ENCODE data around the gene EHBP1.

EHBP1 gene

DNA sequence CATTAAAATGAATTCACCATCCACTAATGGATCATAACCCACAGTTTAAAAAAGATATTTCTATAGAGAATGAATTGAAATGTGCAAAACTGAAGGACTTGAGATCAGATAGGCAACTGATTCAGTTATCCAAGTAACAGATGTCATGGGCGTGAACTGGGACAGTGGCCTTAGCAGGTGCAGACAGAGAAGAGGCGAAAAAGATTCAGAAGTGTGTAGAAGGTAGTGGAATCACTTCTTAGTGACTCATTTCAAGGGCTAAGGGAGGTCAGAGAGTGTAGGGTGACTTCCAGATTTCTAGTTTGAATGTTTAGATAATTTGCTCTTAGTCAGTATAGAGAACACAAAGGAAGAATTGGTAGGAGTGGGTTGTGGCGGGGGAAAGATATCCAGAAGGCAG is 79.7 kb downstream of the EHBP1 start:
- DNase-seq (ENCODE audit: low read depth) = no peak

DNA sequence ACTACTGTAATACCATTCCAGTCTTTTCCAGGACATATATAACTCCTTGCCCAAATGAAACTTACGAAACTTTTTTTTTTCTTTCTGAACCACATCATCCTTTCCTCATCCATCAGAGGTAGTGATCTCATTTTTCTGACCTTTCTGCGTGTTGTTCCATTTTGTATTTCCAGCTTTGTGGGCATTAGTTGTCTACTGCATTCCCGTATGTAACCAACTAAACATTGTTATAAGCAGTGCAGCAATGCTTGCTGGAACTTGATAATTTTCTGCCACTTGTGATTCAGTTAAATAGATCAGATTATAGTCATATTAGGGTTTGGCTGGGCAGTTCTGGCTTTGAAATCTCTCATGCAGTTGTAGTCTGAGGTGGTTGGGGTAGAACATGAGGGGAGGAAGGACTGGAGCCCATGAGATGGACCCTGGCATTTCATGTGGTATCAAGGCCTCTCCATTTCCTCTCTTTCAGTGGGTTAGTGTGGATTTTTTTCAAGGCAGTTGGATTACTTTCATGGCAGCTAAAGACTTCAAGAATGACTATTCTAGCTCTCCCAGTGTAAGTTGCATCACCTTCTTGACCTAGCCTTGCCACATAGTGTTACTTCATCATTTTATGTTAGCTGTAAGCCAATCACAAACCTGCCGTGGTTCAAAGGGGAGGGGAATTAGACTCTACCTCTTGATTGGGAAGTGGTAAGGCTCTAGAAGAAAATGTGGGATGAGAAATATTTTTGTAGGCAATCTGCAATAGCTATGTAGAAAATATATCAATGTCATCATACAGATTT is 80.5 kb downstream of the EHBP1 start:
- DNase-seq (ENCODE audit: low read depth) = no peak

DNA sequence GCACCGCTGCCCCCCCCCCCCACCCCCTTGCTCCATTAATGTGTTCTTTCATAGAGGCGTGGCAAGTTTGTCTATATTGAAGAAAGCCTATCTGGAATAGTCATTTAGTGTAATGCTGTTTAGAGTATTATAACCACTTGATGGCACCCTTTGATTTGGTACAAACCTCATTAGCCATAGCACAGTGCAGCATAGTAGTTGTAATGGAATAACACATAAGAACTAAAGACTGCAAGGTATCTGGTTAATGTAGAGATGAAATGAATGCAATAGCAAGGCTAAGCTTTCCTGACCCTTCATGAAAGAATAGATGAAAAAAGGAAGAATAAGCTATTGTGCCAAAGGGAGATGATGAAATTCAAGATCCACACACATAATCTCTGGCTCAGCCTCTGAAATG is 81.9 kb downstream of the EHBP1 start:
- no peak for DNase-seq (ENCODE audit: low read depth)

DNA sequence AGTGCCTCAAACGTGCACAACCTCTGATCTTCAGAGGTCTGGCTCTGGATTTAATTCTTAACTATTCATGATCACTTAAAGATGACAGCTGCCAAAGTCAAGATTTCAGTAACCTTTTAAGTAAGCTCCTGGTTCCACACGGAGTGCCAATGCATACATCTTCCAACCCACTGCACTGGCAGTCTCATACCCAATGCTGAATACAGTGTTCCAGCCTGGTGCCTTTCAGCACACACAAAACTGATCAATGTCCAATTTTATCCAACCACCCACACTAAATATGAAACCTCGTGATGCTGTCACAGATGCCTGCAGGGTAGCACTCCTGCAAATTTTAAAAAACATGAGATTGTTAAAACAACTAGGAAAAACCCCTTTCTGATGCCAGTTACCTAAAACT is 84.0 kb downstream of the EHBP1 start:
- DNase-seq (ENCODE audit: low read depth) = no peak

DNA sequence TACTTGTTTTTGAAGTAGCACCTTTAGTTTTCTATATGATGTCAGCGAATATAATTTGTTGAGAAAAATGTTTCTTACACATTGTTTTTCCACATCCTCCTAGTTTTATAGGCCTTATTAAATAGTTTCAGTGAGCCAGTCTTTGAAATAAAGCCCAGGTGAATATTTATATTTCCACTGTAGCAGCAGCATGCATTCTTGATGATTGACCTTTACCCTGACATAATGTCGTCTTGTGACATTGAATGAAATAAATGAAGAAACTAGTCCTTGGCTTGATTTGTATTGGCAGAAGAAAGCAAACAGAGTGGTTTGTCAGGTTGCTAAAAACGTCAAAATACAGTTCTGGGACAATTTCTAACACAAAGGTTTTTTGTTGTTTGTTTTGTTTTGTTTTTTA is 84.4 kb downstream of the EHBP1 start:
- no peak for DNase-seq (ENCODE audit: low read depth)

DNA sequence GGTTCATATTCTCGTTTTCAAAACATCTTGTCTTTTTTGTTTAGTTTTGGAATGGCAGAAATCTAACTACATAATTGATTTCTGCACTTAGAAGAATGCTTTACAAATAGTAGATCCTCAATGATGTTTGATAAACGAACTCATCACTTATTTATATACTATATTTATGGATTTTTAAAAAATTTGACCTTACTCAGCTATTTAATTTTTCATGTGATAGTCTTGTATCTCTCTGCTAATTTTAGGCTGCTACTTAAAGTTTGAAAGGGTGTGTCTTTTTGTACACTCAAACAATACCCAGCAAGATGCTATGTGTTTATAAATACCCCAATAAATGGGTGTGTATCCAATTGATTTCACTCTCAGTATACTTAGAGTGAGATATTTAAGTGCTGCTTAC is 86.9 kb downstream of the EHBP1 start:
- DNase-seq (ENCODE audit: low read depth) = no peak

DNA sequence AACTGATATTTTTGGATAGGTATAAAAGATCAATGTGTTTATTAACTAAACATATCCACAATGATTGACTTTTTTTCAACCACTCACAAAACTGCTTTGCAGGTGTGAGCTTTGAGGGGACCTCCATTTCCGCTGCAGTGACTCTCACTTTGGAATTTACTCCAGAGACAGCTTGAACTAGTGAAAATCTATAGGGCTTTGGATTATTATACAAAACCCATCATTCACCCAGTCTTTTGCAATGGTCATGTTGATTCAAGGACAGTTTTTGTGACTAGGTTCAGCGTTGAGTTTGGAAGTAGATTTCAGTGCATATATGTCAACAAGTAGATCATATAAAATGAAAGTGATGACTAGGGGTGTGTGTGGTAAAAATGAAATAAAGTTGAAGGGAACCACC is 87.7 kb downstream of the EHBP1 start:
- no peak for DNase-seq (ENCODE audit: low read depth)

DNA sequence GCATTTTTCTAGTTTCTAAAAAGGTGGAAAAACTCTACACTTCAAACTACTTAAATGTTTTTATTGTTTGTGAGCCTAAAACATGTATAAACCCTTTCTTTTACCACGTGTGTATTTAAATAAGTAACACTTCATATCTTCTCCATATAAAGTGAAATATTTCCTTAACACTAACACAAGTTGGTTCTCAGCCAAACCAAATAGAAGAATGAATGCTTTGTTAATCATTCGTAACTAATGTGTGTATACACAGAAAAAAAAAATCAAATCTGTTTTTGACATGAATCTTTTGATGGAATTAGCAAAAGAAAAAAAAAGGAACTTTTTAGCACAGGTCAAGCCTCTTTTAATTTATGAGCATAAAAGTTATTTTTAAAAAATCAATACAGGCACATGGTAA is 89.3 kb downstream of the EHBP1 start:
- no peak for DNase-seq (ENCODE audit: low read depth)

DNA sequence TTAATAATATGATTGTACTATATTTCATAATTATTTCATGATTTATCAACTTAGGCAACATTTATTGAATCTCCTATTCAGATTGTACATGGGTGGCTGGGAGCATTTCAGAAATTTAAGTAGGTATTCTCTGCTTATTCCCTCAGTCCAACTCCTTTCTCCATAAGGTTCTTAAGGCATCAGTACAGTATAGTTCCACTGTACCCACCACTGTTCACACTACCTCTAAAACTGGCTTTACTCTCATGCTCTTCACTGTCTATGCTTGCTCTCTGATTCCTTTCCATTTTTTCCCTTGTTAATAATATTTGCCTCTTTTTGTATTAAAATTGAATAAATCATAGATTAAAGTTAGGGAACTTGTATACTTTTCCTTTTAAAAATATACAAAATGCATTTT is 89.8 kb downstream of the EHBP1 start:
- no peak for DNase-seq (ENCODE audit: low read depth)

DNA sequence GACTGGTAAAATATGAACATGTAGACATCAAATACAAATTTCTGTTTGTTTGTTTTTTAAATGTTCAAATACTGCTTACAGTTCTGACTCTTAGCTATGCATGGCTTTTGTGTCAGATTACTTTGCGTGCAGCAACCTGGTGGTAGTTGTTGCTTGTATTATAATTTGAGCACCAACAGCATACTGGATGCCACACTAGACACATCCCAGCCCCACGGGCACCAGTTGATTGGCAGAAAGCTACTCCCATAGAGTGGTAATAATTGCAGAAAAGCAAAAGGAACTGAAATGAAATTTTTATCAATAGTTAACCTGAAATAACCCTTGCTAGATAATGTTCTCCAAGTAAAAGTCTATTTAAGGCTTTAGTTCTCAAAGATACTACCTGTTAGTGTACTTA is 91.6 kb downstream of the EHBP1 start:
- no peak for DNase-seq (ENCODE audit: low read depth)

DNA sequence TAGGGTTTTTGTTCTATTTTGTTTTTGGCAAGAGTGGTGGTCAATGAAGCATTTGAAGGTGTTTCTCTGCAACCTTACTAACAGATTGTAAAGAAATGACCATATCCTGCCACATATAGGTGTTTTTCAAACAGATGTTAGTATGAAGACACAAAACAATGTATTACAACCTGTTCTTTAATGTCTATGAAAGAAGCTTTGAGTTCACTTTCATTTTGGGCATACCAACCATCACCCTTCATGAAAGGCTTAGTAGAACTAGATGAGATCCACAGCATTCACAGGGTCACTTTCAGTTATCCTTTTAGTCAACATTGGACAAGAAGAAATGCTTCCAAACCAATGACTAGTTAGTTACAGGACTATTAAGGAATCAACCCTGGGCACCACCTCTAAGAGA is 95.1 kb downstream of the EHBP1 start:
- no peak for DNase-seq (ENCODE audit: low read depth)

DNA sequence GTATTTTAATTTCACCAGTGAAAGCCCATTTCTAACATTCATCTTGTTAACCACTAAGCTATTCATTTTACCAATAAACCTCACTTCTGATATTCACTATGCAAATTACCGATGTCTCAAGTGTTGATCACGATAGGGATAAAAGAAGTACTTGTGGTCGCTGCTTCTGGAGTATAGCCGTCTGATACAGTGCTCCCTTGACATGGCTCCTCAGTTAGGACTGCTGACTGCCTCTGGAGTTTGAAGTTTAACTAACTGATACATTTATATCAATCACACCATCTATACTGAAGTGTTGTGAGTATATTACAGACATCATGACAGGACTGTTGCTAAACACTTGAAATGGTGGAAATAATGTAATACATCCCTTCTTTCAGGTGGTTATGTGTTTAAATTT is 95.6 kb downstream of the EHBP1 start:
- no peak for DNase-seq (ENCODE audit: low read depth)

DNA sequence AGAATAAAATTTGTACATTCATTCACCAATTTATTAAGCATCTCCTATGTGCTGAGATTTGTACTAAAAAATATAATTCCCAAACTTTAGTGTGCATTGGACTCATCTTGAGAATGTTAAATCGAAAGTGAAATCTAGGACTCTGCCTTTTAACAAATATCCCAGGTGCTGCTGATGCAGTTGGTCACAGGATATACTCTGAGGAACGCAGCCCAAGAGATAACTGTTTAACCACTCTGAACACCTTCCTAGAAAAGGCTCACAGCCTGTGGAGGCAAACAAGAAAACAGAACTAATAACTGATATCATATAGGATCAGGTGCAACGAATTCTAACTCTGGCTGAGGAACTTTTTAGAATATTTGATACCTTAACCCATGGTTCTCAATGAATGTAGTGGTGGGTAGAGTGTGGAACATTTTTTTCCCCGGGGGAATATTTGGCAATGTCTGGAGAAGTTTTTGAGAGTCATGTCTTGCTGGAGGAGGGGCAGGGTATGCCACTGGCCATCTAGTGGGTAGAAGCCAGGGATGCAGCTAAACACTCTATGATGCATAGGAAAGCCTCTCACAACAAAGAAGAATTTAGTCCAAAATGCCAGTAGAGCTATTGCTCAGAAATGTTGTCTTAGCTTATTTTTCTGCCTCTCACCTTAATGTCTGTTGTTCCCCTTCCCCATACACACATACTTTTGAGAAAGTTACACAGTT is 96.5 kb downstream of the EHBP1 start:
- no peak for DNase-seq (ENCODE audit: low read depth)

DNA sequence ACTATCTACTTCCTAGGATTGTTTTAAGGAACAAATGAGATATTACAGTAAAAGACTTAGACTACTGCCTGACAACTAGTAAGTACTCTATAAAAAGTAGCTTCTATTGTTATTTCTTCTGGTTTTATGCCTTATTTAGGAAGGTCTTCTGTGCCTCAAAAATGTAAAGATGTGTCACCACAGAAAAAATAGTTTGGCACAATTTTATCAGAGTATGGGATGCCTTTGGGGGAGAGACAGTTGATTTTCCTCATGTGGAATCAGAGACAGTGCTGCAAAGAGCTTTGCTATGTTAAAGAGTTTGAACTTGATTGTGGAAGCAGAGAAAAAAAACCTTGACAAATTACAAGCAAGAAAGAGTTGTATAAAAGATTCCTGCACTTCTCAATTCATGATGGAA is 98.4 kb downstream of the EHBP1 start:
- DNase-seq (ENCODE audit: low read depth) = no peak

DNA sequence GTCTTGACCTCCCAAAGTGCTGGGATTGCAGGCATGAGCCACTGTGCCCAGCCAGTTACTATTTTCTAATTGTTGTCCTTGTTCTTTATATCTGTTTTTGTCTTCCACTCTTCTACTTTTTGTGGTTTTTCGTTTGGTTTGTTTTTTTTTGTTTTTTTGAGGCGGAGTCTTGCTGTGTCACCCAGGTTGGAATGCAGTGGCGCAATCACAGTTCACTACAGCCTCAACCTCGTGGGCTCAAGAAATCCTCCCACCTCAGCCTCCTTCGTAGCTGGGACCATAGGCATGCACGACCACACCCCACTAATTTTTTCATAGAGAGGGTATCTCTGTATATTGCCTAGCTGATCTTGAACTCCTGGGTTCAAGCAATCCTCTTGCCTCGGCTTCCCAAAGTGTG is 100.7 kb downstream of the EHBP1 start:
- no peak for DNase-seq (ENCODE audit: low read depth)

DNA sequence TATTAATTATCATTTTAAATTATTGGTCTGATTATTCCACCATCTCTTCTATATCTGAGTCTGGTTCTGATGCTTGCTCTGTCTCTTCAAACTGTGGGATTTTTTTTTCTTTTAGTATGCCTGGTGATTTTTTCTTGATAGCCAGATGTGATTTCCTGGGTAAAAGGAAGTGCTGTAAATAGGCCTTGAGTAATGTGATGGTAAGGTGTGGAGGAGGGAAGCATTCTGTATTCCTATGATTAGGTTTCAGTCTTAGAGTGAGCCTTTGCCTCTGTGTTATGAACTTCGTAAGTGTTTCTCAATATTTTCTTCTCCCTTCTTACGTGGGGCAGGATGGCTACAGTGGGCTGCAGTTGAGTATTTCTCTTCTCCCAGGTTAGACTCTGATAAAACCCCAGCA is 103.0 kb downstream of the EHBP1 start:
- no peak for DNase-seq (ENCODE audit: low read depth)

DNA sequence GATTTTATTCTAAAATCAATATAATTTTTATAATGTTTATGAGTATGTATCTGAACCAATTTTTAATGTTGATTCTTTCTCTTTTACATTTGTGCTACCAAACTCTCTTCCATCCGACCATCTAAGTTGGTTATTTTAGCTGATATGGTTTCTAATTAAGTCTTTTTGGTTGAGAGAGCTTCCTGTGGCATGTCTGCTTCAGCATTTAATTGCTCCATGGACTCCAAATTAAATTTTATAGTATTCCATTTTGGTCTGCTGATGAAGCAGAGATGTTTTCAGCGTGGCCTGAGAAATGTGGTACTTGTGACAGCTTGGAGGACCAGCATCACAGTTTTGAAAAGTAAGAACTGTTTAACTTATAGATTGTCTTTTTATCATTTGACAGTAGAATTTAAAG is 105.6 kb downstream of the EHBP1 start:
- DNase-seq (ENCODE audit: low read depth) = no peak

DNA sequence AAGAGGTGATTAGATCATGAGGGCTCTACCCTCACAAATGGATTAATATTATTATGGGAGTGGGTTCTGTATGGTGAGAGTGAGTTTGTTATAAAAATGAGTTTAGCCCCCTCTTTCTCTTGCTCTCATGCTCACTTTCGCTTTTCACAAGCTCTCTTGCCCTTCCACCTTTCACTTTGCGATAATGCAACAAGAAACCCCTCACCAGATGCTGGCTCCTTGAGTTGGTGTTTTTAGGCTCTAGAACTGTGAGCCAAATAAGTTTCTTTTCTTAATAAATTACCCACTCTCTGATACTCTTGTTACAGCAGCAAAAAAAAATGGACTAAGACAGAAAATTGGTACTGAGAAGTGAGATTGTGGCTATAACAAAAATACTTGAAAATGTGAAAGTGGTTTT is 106.5 kb downstream of the EHBP1 start:
- DNase-seq (ENCODE audit: low read depth) = no peak

DNA sequence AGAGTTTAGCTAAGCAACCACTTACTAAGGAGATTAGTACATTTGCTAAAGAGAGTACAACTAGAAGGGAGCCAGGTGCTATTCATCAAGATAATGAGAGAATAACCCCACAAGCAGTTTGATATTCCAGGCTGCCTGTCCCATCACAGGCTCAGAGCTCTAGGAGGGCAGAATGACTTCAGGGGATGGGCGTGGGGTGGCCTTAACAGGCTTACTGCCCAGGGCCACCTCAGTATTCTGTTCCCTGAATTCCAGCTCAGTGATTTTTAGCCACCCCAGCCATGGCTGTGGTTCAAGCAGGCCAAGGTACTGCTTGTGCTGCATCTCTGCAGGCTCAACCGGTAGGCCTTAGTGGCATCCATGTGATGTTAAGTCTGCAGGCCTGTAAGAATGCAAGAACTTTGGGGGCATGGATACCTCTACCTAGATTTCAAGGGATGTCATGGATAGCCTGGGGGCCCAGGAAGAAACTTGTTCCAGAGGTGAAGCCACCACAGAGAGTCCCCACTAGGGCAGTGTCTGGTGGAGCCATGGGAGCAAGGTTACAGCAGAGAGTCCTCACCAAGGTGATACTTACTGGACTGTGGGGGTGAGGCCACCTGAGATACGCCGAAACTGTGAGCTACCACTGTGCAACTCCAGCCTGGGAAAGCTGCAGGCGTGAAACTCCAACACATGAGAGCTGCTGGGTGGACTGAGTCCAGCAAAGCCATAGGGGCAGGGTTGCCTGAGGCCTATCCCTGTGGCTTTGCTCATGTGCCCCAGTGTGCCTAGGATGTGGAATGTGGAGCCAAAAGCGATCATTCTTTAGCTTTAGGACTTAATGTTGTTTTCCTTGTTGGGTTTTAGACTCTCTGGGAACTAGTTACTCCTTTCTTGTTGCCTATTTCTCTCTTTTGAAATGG is 107.7 kb downstream of the EHBP1 start:
- DNase-seq (ENCODE audit: low read depth) = no peak

DNA sequence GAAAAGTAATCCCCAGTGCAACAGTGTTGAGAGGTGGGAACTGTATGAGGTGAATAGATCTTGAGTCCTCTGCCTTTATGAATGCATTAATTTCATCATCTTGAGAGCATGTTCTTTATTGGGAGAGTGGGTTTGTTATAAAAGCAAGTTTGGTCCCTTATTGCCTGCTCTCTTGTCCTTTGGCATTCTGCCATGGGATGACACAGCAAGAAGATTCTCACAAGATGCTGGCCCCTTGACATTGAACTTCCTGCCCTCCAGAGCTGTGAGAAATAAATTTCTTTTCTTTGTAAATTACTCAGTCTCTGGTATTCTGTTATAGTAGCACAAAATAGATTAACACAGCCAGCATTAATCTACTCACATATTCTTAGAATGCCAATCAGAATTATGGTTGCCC is 108.6 kb downstream of the EHBP1 start:
- peak; percentile 38 for DNase-seq (ENCODE audit: low read depth)

DNA sequence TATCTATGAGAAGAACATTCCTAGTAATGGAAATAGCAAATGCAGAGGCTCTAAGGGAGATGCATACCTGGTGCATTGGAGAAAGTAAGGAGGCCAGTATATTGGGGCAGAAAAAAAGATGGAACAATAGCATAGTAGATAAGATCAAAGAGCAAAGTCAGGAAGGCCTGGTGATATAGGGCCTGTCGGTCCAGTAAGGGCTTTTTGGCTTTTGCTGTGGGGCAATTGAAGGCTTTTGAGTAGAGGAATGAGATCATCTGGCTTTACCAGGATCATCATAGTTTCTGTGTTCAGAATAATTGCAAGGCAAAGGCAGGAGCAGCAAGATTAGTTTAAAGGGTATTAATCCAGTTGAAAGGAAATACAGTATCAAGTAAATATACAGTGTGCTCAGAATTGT is 111.8 kb downstream of the EHBP1 start:
- no peak for DNase-seq (ENCODE audit: low read depth)

DNA sequence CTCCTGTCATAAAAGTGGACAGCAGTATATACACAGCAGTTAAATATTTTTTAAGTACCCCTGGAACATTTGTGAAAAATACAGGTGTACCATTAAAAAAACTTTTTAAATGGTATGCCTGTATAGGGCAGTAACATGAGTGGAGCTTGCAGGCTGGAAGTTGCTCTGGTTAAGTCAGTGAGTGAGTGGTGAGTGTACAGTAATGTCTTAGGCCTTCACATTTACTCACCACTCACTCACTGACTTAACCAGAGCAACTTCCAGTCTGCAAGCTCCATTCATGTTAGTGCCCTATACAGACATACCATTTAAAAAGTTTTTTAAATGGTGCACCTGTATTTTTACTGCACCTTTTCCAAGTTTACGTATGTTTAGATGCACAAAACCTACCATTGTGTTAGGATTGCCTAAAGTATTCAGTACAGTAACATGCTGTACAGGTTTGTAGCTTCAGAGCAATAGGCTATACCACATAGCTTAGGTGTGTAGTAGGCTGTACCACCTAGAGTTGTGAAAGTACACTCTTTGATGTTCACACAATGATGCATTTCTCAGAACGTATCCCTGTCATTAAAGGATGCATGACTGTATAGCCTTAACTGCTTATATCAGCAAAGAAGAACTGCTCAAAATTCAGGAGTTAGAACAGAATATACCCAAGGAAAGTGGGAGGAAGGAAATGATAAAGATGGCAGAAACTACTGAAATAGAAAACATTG is 112.6 kb downstream of the EHBP1 start:
- DNase-seq (ENCODE audit: low read depth) = no peak
